Fibroblast of skin of back (primary cell): ENCODE measurements around the gene ELMOD1.

Experiments
- DNase-seq: peaks from one replicate; pipeline ENCODE4 v3.0.0-alpha.2; 2013

ELMOD1 gene

DNA sequence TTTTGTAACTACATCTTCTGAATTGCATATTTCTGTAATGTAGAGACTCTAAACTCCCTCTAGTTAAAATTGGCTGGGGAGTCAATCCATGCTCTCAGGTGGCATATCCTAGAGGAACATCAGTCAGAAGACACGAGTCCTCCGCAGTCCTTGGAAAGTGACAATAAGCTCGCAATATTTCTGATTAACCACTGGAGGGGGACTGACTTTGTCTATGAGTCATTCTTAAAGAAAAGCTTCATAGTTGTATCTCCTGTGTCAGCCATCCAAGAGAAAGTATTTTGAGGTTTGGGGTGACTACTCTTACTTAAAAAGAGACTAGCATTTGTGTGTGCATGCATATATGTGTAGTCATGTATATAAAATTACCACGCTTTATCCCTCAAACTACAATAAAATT lies 60.7 kb downstream of the ELMOD1 start:
- peak; percentile 38 for DNase-seq

DNA sequence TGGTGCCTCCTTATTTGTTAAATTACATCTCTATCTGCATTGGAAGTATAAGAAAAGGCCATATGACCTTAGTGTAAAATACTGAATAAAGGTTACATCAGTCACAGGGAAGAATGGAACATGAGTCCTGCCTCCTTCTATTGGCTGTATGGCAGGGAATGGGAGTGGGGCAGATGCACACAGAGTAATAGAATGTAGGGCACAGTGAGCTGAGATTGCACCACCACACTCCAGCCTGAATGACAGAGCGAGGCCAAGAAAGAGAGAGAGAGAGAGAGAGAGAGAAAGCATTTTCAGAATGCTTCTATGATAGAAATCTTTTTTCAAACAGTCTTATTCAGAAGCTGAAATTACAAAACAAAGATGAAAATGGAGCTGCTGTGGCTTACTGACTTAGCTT lies 62.1 kb downstream of the ELMOD1 start:
- no peak for DNase-seq

DNA sequence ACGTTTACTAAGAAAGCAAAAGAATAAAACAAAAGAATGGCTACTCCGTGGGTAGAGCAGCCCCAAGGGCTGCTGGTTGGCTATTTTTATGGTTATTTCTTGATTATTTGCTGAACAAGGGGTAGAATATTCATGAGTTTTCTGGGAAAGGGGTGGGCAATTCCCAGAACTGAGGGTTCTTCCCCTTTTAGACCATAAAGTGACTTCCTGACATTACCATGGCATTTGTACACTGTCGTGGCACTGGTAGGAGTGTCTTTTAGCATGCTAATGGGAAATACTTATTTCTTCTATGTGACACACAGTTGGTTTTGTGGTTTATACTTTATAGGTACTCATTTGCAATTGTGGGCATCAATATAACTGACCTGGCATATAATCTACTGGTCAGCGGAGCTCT lies 64.7 kb downstream of the ELMOD1 start:
- no peak for DNase-seq

DNA sequence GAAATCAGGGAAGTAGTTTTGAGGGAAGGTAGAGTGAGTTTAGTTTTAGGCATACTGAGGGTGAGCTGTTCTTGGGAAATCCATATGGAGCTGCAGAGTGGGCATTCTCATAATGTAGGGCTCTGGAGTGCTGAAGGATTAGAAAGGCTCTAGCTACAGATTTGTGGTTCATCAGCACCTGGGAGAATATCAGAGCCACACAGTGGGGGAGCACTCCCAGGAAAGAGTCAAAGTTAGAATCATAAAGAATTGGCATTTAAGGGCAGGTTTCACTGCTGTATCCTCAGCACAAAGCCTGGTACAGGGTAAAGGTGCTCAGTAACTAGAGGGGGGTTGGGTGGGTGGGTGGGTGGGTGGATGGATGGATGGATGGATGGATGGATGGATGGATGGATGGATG lies 68.4 kb downstream of the ELMOD1 start:
- DNase-seq: no peak

DNA sequence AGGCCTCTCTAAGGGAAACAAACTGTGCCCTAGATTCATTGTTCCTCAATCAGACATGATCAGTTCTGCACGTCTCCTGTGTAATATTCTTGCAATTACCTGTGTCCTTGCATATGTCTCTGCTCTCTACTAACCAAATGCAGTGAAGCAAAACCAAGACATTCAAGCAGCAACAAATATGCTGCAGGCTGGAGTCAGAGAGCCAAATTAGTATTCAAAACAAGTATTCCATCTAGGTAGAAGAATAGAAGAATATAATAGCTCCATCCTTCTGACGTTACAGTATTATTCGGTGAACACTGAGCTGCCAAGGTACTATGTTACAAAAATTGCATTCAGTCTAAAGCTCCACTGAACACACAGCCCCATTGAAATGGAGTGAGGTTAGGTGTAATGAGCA lies 69.1 kb downstream of the ELMOD1 start:
- no peak for DNase-seq

DNA sequence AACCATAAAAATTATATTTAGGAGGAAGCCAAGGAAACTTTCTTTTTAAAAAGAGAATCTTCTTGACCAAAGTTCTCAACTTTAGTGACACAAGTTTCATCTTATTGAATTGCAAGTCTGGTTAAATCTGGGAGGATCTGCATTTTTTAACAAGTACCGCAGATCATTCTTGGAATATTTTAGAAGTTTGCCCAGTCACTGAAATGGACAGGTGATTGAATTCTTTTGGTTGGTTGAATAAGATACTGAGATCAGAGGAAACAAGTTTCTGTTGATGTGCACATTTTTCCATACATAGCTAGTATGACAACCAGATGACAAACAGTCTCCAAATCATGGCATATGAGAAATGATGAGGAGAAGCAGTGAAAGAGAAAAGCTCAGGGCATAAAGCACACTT lies 70.7 kb downstream of the ELMOD1 start:
- DNase-seq: no peak

DNA sequence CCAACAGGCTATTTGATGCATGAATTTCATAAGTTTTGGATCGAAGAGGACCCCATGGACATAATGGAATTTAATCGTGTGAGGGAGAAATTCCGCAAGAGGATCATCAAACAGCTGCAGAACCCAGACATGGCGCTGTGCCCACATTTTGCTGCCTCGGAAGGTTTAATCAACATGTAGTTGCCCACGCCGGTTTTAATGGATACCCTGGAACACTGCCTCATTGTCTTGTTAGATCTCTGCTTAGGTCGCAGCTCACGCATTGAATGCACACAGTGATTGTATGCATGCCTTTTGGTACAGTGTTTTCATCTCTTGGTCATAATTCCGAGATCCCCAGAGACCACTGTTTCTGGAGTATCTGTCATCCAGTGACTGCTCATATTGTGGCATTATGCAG lies 74.1 kb downstream of the ELMOD1 start:
- no peak for DNase-seq

DNA sequence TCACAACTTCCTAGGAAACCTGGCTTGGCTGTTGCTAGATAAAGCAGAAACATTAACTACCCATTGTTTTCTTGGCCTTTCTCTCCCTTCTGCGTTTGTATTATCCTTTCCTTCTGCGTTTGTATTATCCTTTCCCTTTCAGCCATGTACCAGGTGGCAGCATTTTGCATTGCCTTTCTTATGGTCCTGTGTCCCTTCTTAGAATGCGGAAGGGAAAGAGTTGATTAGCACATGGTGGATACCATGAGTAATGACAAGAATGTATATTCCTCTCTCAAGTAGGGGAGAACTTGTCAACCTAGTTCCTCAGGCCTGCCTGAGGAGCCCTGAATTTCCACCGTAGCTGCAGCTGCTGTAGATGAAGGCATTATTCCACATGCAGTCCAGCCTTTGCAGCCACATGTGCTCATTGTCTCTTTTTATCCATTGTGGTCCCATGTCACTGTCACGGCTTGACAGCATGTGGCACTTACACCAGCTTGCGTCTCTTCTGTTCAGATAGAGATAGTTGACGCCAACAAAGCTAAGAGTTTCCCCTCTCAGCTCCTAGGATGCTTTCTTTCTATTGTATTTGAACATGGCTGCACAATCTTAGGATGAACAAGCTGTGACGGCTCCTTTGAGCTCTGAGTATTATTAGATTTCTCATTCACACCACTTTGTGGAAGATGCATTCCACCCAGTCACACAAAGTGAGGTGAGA lies 76.1 kb downstream of the ELMOD1 start:
- no peak for DNase-seq

DNA sequence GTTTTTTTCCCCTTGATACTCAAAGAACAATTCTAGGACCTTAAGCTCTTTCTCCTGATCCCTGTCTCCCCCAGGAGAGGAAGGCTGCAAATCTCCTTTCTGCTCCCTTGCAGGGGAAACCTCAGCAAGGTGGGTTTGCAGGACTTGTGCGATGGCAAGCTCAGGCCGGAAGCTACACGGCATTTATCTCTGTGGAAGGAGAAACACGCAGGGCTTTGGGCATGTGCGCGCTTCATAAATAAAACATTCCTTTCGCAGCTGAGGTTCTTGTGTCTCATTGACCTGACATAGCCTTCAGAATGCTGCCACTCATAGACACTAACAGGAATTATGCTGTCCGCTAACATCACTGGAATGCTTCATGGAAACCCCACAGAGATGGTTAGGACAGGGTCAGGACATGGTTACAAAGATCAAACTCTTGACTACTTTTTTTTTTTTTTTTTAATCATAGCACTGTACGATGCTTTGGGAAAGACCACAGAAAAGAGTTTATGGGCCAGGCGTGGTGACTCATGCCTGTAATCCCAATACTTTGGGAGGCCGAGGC lies 78.3 kb downstream of the ELMOD1 start:
- peak; percentile 76 for DNase-seq

DNA sequence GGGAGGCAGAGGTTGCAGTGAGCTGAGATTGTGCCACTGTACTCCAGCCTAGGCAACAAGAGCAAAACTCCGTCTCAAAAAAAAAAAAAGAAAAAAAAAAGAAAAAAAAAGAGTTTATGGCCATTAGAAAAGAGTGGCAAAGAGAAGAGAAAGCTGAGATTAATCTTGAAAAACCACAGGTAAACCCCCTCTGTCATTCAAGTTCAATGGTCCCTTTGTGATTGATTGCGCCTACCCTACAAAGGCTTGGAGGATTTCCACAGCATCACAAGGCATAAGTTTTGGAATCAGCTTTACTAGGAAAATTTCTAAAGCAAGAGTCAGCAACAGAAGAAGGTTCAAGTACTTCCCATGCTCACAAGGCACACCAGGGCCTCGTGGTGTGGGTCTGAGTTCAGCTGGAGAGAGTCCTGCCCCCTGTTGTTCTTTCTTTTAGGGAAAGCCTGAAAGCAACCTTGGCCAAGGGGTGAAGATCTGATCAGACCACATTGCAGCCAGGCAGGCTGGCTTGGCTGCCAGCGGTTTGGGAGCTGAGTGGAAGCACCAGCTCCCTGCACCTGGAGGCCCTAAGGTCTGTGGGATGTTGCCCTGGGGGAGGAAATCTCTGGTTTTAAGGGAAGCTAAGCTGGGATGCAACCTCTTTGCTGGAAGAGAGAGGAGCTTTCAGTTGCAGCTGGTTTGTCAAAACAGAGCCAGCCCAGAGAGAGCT lies 79.1 kb downstream of the ELMOD1 start:
- DNase-seq: no peak

DNA sequence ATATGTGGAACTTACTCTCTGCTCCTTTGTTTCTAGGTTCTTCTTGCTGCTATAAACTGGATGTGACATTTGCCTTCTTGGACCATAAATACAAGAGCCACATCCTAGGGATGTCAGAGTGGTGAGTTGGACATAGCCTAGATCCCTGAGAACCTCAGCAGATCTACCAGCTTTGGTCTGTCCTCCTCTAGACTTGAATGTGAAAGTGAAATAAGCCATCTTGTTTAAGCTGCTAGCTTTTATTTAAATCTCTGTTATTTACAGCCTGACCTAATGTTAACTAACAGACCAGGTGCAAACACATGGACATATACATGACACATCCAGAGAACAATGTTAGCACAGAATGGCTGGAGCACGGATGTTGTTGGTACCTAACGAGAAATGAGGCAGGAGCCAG lies 85.0 kb downstream of the ELMOD1 start:
- no peak for DNase-seq

DNA sequence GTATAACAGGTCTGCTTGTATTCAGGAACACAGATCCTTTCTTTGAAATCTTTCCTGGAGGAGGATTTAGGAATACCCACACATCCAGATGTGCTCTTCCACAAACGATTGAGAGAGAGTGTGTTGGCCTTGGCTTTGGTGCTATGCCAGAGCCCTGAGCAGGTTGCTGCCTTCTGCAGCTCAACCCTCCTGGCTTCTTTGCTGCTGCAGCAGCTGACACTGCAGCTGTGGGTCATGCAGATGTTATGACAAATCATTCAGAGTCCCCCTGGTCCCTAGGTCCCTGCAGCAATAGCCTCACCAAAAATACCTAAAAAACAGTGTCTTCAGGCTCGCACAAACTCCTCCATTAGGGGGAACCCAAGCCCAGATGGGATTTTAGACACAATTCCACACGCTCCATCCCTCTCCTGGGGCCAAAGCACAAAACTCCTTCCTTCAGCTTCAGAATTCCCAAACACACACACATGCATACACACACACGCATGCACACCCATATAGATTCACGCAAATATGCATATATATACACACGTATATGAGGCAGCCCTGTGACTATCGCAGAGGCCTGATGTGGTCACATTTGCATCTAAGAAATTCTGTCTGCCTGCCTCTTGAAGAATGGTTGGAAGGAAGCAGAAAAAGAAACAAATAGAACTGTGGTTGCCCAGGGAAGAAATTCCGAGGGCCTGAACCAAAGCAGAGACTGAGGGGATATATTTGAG lies 85.5 kb downstream of the ELMOD1 start:
- no peak for DNase-seq

DNA sequence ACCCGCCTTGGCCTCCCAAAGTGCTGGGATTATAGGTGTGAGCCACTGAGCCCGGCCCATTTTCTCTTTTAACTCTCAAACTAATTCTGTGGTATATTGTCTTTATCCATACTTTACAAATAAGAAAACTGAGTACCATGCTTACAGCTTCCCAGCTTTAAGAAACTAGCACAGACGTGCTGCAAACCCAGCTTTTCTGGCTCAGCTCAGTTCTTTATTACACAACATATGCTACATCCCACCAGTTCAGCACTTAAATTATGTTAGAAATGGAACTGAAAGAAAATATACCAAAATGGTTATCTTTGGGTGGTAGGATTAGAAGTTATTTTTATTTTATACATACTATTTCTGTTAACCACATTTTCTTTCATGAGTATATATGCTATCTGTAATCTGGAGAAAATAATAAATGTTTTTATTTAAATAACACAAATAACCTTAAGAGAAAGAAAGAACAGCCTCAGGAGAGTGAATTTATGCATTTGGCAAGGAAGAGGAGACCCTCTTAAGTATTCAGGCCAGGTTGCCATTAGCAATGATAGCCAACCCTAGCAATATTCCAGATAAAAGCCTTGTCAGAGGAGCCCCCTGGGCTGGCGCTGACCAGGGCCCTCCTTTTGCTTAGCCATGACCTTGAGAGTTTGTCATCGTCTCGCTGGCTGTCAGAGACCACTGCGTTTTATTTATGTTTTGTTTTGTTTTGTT lies 87.1 kb downstream of the ELMOD1 start:
- DNase-seq: no peak

DNA sequence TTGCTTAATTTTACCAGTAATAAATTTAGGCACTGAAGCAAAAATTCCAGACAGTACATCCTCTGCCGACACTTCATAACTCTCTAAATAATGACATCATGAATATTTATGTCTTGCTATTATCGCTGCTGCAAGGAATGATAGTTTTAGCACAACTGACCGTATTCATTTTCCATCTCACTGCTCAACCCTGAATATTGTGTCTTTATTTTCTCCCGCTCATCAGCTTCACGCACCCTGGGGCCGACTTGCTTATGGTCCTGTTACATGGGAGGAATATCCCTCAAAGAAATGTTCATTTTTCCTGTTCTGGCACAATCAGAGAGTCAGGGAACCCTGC lies 87.7 kb downstream of the ELMOD1 start:
- no peak for DNase-seq

DNA sequence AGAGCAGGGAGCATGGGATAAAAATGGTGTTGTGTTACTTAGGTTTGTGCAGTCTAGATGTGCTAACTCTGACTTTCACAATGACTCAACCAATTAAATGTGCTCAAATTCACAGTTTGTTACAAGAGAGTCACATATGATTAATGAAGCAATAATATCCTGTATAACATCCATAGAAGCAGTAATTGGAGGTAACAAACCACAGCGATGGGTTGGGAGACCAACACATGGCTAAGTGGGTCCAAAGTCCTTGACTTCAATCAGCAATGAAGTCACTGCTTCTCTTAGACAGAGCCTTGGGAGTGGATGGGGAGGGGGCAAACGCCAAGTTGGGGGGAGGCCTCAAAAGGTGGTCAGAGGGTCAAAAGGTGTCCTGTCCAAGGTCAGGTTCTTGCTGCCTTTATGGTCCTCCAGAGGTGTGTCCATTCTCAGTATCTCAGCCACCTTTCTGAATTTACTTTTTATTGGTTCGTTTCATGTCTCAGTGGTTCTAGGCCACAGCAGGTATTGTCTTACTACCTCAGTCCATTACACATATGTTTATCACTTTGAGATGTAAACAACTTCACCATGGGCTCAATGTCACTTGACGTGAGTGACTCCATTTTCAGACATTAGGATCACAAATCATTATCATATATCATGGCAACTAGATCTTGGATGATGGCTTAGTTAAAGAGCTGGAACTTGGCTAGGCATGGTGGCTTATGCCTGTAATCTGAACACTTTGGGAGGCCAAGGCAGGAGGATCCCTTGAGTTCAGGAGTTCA lies 88.5 kb downstream of the ELMOD1 start:
- no peak for DNase-seq

DNA sequence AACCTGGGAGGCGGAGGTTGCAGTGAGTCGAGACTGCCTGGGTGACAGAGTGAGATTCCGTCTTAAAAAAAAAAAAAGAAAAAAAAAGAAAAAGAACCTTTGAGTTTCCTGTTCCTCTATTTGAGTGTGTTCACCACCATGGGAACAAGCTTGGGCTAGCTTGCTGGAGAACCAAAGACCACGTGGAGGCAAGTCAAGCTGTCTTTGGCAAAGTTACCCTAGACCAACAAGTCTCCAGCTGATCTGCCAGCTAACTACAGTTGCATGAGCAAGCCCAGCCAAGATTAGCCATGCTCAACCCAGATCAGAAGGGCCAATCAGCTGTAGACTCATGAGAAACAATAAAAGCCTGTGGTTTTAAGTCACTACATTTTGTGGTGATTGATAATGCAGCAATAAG lies 91.2 kb downstream of the ELMOD1 start:
- DNase-seq: no peak

DNA sequence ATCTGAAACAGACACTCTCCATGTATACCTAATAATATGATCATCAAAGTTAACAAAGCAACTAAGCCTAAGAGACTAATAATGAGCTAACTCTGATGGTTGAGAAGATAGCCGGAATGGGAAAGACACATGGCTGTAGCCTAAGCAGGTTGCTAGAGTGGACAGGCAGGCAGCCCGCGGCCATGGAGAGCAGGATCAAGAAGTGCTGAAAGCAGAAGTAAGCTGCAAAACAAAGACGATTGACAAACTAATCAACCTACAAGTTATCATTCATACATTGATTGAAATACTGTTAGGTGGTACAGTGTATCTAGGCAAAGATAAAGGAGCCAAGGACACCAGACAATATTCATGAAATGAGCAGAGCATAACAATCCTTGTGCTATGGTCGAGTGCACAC lies 91.6 kb downstream of the ELMOD1 start:
- DNase-seq: no peak

DNA sequence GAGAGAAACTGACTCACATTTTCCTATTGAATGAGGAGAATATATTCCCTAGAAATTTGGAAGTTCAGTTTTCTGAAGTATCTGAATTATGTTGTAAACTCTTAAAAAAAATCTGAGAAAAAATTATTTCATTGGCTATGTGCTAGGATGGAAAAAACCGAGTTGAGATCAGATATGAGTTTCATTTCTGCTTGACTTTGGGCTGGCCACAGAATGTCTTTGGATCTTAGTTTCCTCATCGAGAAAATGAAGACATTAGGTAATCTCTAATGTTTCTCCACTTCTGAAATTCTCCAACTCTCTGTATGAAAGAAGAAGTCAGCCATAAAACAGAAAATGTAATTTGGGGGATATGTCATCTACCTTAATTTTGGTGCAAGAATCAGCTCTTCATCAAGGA lies 92.1 kb downstream of the ELMOD1 start:
- DNase-seq: no peak

DNA sequence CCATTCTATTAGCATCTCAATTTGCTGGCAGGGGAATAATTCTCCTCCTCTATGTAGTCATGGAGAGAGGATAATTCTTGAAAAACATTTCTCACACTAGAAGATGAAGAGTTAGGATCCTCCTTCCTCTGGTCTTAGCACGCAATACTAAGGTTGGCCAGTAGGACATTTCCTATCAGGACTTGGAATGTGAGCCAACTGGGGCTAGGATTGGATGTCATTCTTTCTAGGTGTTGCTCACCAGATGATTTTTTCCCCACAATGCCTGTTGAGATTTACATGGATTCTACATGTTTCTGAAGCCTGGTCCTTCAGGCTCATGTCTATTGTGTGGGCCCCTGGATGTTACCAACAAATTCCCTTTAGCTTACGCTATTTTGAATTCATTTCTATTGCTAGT lies 92.9 kb downstream of the ELMOD1 start:
- DNase-seq: no peak

DNA sequence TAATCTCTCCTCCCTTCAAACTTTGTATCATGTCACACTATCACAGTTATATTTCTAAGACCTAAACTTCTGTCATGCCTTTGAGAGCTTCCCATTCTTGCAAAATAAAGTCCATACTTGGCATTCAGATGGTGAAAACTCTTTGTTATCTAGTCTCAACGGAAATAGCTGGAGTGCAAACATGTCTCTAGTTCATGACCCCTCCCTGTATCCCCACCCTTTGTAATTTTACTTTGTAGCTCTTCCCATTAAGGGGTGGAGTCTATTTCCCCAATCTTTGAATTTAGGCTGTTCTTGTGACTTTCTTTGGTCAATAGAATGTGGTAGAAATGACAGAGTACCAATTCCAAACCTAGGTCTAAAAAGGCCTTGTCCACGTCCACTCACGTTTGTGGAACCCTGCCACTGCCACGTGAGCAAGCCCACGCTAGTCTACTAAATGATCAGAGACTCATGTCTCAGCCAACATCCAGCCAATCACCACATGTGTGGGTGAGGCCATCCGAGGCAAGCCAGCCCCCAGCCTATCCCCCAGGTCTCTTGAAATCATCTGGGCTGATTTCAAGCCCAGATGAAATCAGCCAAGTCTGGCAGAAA lies 97.5 kb downstream of the ELMOD1 start:
- DNase-seq: no peak

DNA sequence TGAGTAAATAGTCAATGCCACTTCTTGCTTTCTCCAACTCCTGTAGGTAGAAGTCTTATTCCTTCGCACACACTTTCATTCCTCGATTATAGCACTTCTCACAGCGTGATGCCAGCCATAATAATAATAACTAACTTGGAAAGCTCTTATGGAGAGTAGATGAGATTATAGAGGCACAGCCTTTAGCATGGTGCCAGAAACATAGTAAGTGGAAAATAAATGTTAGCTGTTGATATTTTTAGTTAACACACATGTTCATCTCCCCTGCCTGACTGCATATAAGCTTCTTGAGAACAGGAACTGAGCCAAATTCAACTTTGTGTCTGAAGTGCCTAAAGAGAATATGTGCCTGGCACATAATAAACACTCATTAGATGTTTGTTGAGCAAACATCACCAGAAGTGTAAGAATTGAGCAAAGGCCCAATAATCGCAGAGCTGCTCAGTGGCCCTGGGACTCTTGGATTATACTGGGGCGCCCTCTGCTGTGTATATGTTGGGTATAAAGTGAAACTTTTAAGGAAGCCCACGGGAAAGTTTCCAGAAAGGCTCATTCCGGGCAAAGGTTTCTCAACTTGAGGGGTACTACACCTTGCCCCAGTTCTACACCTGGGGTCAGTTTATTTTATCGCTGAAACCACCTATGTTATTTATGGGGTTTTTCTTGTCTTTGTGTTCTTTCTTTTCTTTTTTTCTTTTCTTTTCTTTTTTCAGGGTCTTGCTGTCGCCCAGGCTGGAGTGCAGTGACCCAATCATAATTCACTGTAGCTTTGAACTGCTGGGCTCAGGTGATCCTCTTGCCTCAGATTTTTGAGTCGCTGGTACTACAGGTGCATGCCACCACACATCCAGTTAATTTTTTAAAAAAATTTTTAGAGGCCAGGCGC lies 98.6 kb downstream of the ELMOD1 start:
- peak; percentile 68 for DNase-seq
